GM18526 (cell line): ENCODE measurements around the gene PEA15.
A peak's percentile ranks its signal among the peaks of the same experiment; 100 is the strongest.

Experiments used
- POLR2A ChIP-seq: IDR thresholded peaks from 3 replicates; pipeline ENCODE4 v1.6.1; 2011; ENCODE audit not compliant: insufficient read length; ENCODE audit errors: extremely low read depth

Gene PEA15

DNA sequence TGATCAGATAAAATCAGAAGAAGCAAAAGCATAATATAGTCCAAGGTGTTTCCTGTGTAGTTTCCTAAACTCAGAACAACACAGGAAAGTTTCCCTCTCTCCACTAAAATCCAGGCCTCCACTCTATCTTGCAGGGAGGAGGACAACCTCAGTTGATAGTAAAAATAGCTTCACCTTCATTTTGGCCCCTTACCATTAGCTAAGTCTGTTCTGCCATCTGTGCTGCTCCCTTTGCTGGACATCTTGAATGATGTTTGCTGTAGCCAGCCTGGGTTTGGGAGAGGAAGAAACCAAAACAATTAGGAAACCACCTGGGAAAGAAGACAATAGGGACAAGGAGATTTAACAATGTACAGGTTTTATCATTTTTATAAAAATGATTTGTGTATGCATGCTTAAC, 38.6 kb downstream of the PEA15 start:
- no peak for TF ChIP-seq POLR2A

- TF ChIP-seq POLR2A = no peak
Observed at GRCh38 chr1:160244209-160244608, 39.0 kb downstream of the PEA15 start.

DNA sequence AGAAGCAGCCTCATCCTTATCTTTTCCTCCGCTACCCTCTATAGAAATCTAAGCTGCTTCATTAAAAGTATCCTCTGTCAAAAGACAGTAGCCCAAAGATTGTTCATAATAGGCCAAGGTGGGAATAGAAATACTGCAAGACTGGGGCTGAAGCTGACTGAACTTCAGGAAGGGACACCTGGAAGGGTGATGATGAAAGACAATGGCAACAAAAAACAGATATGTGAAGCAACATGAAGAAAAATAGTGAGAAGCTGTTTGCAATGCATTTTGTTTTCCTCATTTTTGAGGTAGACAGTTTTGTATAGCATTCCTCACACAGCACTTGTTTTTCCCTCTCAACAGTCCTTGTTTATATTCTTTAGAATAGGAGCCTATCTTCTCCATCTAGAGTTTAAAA, 40.2 kb downstream of the PEA15 start:
- TF ChIP-seq POLR2A = no peak

- TF ChIP-seq POLR2A = no peak
Observed at GRCh38 chr1:160247053-160247452, 41.9 kb downstream of the PEA15 start.

DNA sequence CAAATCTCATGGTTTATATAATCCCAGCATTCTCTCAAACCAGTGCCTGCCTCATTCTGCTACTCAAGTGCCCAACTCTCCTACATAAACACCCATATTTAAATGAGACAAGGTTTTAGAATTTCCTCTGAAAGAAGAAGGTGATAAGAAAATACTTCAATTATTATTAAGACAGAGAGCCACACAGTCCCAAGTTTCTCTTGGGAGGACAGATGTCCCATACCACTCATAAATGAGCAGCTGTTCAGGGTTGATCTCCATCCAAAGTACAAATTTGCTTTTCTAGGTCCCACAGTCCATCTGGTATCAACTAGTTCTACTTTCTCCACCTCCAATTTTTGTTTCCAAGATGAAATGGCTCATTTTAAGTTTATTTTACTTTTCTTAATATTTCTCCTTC, 45.8 kb downstream of the PEA15 start:
- no peak for TF ChIP-seq POLR2A

DNA sequence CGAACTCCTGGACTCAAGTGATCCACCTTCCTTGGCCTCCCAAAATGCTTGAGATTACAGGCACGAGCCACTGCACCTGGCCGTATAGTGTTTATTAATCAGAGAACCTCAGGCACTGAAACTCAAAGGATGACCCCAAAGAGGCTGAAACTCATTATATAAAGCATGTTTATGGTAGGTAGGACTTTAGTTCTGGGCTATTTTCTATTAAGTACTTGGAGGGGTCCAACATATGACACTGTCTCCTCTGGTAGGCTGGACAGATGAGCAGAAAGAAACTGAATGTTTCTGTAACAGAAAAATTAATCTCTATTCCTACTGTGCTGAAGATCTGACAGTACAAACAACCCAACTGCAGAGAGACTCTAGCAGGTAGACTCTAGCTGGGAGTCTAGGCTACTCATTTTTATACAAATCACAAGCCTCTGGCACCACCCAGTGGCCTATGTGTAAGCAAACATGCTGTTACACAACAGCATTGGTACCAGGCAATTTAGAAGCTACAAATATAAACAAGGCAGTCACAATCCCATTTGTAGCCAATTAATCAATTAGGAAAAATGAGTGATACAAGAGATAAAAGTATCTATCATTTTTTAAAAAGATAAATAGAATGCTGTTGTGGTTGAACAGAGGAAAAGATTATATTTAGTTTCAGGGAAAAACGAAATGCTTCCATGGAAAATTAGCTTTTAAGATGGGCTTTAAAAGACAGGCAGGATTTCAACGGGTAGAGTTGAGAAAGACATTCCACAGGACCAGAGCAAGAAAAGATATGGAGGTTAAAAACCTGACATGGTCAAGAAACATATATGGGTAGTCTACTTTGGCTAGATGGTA, 46.7 kb downstream of the PEA15 start:
- TF ChIP-seq POLR2A = no peak

- no peak for TF ChIP-seq POLR2A
Observed at GRCh38 chr1:160255781-160256300, 50.7 kb downstream of the PEA15 start.

GRCh38 chr1:160256396-160257046, 51.3 kb downstream of the PEA15 start:
- TF ChIP-seq POLR2A = no peak

GRCh38 chr1:160257411-160258015, 52.3 kb downstream of the PEA15 start:
- no peak for TF ChIP-seq POLR2A

DNA sequence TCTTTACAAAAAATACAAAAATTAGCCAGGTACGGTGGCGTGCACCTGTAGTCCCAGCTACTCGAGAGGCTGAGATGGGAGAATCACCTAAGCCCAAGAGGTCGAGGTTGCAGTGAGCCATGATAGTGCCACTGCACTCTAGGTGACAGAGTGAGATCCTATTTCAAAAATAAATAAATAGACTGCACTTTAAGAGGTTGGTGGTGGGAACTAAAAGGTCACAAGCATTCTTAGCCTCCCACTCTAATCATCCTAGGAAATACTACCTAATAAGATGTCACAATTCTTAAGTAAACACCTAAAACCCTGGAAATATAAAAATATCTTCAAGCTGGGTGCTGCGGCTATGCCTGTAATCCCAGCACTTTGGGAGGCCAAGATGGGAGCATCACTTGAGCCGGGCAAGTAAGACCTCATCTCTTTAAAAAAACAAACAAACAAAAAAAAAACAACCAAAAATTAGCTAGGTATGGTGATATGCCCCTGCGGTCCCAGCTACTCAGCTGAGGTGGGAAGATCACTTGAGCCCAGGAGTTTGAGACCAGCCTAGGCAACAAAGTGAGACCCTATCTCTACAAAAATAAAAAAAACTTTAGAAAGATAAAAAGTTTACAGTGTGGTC, 53.1 kb downstream of the PEA15 start:
- TF ChIP-seq POLR2A = no peak

DNA sequence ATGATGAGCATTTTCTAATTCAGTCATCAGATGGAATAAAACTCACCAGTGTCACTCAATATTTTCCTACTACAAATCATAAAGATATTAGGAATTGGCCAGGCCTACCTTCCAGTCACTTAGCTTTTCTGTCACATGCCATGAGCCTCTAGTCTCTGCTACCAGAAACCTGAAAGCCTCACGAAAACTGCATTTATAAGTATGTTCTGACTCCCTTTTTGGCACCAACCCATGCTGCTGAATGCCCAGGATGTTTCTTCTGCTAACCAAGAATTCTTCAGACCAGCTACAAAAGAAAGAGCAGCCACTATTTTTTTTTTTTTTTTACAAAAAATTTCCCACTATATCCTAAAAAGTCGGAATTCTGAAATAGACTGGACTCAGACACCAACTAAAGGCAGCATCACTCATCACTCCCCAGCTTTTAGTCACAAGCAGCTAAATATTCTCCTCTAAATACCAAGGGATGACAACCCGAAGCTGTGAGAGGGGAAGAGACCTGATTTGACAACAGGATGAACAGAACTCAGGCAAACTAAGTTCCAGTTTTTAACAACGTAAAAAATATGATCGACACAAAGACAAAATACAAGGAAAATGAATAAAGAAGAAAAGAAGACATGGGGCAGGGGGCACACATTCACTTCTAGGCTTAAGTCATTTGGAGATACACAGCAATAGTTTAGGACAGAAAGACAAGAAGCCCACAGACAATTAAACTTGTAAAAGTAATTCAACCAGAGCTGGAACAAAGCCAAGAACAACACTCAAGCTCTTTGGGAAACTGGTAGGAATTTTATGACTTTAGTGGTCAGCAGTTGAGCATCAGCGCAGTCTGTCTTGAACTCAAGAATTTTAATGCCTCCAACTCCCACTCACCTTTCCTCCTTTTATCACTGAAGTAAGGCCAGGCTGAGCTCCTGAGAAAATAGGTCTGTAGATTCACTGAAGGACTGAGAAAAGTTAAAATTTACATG, 55.5 kb downstream of the PEA15 start:
- TF ChIP-seq POLR2A = no peak

- no peak for TF ChIP-seq POLR2A
Observed at GRCh38 chr1:160261556-160261892, 56.3 kb downstream of the PEA15 start.

DNA sequence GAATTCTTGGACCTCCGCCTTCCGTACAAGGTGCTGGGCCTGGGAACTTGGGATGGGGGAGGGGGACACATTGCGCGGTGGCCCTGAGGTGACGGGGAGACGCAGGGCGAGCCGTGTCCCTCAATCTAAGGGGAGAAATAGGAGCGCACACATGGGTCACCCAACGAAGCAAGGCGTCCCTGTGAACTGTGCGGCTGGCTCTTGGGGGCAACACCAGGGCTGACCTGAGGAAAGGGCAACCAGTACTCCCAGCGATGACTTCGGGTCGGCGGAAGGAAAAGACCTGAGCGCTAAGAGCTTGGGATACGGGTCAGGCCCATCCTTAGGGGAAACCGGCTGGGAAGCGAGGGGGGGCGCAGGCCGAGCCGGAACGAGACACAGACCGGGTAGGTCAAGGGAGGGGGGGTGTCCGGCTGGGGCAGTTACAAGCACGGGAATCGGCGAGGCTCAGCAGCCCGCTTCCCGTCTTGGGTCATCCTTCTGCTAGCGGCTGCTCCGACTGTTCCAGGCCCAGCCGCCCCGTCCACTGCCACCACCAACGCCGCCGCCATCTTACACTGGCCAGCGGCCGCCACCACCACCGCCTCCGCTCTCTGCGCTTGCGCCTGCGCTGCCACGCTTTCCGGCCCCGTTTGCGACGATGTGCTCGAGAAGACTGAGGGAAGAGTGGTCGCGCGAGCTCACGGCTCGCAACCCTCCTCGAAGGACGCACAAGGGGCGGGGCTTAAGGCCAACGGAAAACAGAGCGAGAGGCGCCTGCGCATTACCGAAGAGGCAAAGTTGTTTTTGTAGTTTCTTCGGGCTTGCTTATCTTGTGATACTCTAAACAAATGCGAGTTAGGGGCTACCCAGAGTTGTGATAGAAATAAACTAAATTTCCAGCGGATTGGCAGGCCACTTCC, 57.0 kb downstream of the PEA15 start, which contains the start of gene DCAF8:
Gene DCAF8, minus strand, starts transcription at position 657 of the 902 bp plus-strand sequence. CDS start 18,541 bp downstream, outside the sequence.
- TF ChIP-seq POLR2A = peak; percentile 95
